Lower lobe of right lung (tissue), 2 donors: ENCODE data around the gene SEL1L2. TPM values are rescaled to one million over a fixed set of nuclear protein-coding genes. Genes with fewer than 3 reads are reported as not detected.

Experiments used
- ATAC-seq, 2 donors: fragments of 200-7000 bp; cut with Tn5 transposase; one replicate each; pipeline ENCODE4 v1.9.1; 2020 to 2022; ENCODE audit warnings: mild to moderate bottlenecking in 2 of 2, moderate library complexity in 2 of 2
- DNase-seq: peaks from one replicate; pipeline ENCODE4 v3.0.0-alpha.2; 2020
- H3K27ac ChIP-seq: fragments of 200-600 bp; one replicate; pipeline ENCODE4 v1.8.0; 2022
- H3K27me3 ChIP-seq: fragments of 200-600 bp; one replicate; pipeline ENCODE4 v1.8.0; 2022; ENCODE audit warnings: low read depth
- H3K36me3 ChIP-seq: fragments of 200-600 bp; one replicate; pipeline ENCODE4 v1.8.0; 2022; ENCODE audit warnings: mild to moderate bottlenecking
- H3K4me1 ChIP-seq: fragments of 200-600 bp; one replicate; pipeline ENCODE4 v1.8.0; 2022
- H3K4me3 ChIP-seq: fragments of 200-600 bp; one replicate; pipeline ENCODE4 v1.8.0; 2022; ENCODE audit warnings: mild to moderate bottlenecking
- H3K9me3 ChIP-seq: fragments of 200-600 bp; one replicate; pipeline ENCODE4 v1.8.0; 2022
- intact Hi-C: fragments of 100-400 bp; cut with DNase I; formaldehyde crosslinking; loops from one replicate; pipeline ENCODE4 v1.11.0; 2022
- total RNA-seq: library from RNA; stranded (reverse); fragmentation: NEBNext Ultra II Directional; extraction: Animal tissue kit (Norgen Biotek cat#: 25700); gene quantifications from one replicate; pipeline ENCODE4 v1.2.1, GENCODE V29; 2021
- TF ChIP-seq, protein P1 (sequence below): fragments of 200-600 bp; IDR thresholded peaks from one replicate; pipeline ENCODE4 v1.8.0; 2022; ENCODE audit warnings: antibody characterized with exemption, mild to moderate bottlenecking
- donor health status: DM: no; HTN: yes; CAD: no; lungs with severe emphysema.

SEL1L2 gene
- total RNA-seq, 1 donor from 2014 or later, result not detected

- Histone ChIP-seq H3K9me3 (no peaks in the 10 kb centered on the region), H3K36me3 (no peaks in the 10 kb centered on the region), H3K27ac (no peak overlapping the region), H3K4me1 (no peaks in the 10 kb centered on the region), H3K4me3 (no peak overlapping the region), H3K27me3 (no peaks in the 10 kb centered on the region)
- ATAC-seq (no peak), DNase-seq (no peak)
- TF ChIP-seq, protein P1, sequence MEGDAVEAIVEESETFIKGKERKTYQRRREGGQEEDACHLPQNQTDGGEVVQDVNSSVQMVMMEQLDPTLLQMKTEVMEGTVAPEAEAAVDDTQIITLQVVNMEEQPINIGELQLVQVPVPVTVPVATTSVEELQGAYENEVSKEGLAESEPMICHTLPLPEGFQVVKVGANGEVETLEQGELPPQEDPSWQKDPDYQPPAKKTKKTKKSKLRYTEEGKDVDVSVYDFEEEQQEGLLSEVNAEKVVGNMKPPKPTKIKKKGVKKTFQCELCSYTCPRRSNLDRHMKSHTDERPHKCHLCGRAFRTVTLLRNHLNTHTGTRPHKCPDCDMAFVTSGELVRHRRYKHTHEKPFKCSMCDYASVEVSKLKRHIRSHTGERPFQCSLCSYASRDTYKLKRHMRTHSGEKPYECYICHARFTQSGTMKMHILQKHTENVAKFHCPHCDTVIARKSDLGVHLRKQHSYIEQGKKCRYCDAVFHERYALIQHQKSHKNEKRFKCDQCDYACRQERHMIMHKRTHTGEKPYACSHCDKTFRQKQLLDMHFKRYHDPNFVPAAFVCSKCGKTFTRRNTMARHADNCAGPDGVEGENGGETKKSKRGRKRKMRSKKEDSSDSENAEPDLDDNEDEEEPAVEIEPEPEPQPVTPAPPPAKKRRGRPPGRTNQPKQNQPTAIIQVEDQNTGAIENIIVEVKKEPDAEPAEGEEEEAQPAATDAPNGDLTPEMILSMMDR, result no peak
- intact Hi-C loops, result no loop called here
These were observed 151.8 kb downstream of the SEL1L2 start for GRCh38 chr20:13838664-13839063.

DNA sequence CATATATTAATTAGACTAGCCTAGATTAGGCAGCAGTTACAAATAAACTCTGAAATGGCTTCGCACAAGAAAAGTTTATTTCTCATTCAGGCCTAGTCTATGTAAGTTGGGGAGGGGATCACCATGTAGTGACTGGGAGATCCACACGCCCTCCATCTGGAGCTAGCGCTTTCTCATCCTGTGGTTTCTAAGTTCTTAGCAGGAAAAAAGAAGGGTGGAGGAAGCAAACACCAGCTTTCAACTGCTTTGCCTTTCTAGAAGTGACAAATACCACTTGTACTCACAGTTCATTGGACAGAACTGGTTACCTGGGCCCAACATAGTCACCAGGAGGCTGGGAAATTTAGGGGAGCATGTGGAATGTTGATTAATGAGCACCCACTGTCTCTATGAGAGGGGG, 158.9 kb downstream of the SEL1L2 start:
- Histone ChIP-seq H3K9me3 (no peaks in the 10 kb centered on the region), H3K4me3 (no peak overlapping the region), H3K27me3 (no peaks in the 10 kb centered on the region), H3K4me1 (no peaks in the 10 kb centered on the region), H3K36me3 (no peaks in the 10 kb centered on the region), H3K27ac (no peak overlapping the region)
- DNase-seq (no peak), ATAC-seq (no peak)
- intact Hi-C loops, result no loop called here
- TF ChIP-seq, protein P1, result no peak

DNA sequence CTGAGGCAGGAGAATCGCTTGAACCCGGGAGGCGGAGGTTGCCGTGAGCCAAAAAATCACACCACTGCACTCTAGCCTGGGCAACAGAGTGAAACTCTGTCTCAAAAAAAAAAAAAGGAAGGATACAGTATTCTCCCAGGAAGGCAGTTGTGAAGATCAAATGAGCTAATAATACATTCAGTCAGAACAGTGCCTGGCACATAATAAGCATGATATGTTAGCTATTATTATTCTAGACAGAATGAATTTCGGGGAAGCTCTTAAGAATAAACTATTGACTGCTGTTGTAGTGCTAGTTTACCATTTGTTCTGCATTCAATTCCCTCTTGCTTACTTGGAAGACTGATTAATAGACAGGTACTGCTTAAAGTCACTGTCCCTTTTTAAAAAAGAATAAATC, 164.9 kb downstream of the SEL1L2 start:
- Histone ChIP-seq H3K27ac (no peak overlapping the region), H3K4me1 (peaks cover 6% of the 10 kb centered on the region), H3K4me3 (no peak overlapping the region), H3K36me3 (no peaks in the 10 kb centered on the region), H3K27me3 (no peaks in the 10 kb centered on the region), H3K9me3 (no peaks in the 10 kb centered on the region)
- ATAC-seq, result no peak
- intact Hi-C loops, result no loop called here
- TF ChIP-seq, protein P1, result no peak
- DNase-seq, result no peak

GRCh38 chr20:13824459-13824858, 166.0 kb downstream of the SEL1L2 start:
- DNase-seq (no peak), ATAC-seq (no peak)
- Histone ChIP-seq H3K9me3 (no peaks in the 10 kb centered on the region), H3K27ac (no peak overlapping the region), H3K4me3 (no peak overlapping the region), H3K27me3 (no peaks in the 10 kb centered on the region), H3K36me3 (no peaks in the 10 kb centered on the region), H3K4me1 (peaks cover 6% of the 10 kb centered on the region)
- TF ChIP-seq, protein P1, result no peak
- intact Hi-C loops, result no loop called here

DNA sequence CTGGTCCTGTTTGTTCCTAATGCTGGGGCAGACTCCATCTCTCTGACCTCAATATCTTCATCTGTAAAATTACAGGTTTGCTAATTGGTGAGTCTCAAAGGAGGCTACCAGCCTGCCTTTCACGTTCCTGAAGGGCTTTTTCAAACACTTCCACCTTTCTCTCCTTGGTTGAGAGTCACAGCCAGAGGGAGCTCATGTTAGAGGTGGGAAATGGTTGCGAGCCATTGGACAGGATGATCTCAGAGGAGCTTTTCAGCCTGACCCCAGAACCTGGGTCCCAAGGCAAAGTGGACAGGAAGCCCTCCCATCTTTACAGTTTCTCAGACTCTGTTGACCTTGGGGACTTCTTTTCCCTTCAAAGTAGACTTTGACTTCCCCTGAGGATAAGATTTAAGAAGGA, 168.0 kb downstream of the SEL1L2 start:
- H3K27ac ChIP-seq, result no peak overlapping the region
- ATAC-seq (no peak), DNase-seq (no peak)
- H3K27me3 ChIP-seq, result no peaks in the 10 kb centered on the region
- no peaks in the 10 kb centered on the region for H3K9me3 ChIP-seq
- H3K4me3 ChIP-seq, result no peak overlapping the region
- peaks cover 12% of the 10 kb centered on the region for H3K36me3 ChIP-seq
- intact Hi-C loops, result no loop called here
- H3K4me1 ChIP-seq, result peaks cover 6% of the 10 kb centered on the region
- TF ChIP-seq, protein P1, result no peak

GRCh38 chr20:13821876-13822275, 168.5 kb downstream of the SEL1L2 start:
- H3K27ac ChIP-seq, result no peak overlapping the region
- TF ChIP-seq, protein P1, result no peak
- no peaks in the 10 kb centered on the region for H3K27me3 ChIP-seq
- H3K4me1 ChIP-seq, result peaks cover 6% of the 10 kb centered on the region
- ATAC-seq, result peak; percentile 79 to 81
- DNase-seq, result no peak
- H3K36me3 ChIP-seq, result peaks cover 18% of the 10 kb centered on the region
- no peaks in the 10 kb centered on the region for H3K9me3 ChIP-seq
- H3K4me3 ChIP-seq, result no peak overlapping the region
- intact Hi-C loops, result no loop called here
